ENCODE measurements around the gene MAPKAP1. TPM values are rescaled to one million over a fixed set of nuclear protein-coding genes. Genes with fewer than 3 reads are reported as not detected.
A peak's percentile ranks its signal among the peaks of the same experiment; 100 is the strongest.

Gene MAPKAP1
- total and polyA plus RNA-seq, 2 of the 13 experiments (the other 11 are each of a cell fraction or from before 2014, with no cell fraction given), result 45.0 to 64.3 TPM

- Histone ChIP-seq H3K4me3 (replicated peaks in 1 of 3; ENCODE audit: insufficient read depth in 1 of 3, low read depth in 2 of 3, low read length in 3 of 3) (no peak overlapping the region; a peak in 1 of 6 replicates), H4K20me1 (ENCODE audit: insufficient read depth, low read length) (no peaks in the 10 kb centered on the region), H2AFZ (ENCODE audit: low read length) (no peak overlapping the region), H3K9ac (ENCODE audit: insufficient read depth, low read depth, low read length) (no peak overlapping the region), H3K27me3 (ENCODE audit: control insufficient read depth in 1 of 2, insufficient read depth in 2 of 2, low read length in 2 of 2) (no peaks in the 10 kb centered on the region), H3K4me2 (ENCODE audit: low read depth, low read length) (no peak overlapping the region), H3K79me2 (ENCODE audit: insufficient read depth, low read length) (no peaks in the 10 kb centered on the region), H3K9me3 (ENCODE audit: low read length) (no peaks in the 10 kb centered on the region), H3K27ac (ENCODE audit: extremely low read length, insufficient read depth, low read length) (peak overlapping the region; percentile 13), H3K4me1 (ENCODE audit: insufficient read depth, low read length) (peaks cover 27% of the 10 kb centered on the region), H3K36me3 (replicated peaks in 1 of 2; ENCODE audit: control insufficient read depth in 1 of 2, insufficient read depth in 2 of 2, low read length in 2 of 2) (no peaks in the 10 kb centered on the region)
- in situ Hi-C loops (cut with HindIII; ENCODE audit: extremely low pct_ligation_motif_present, low pct_unique_long_range_greater_than_20kb) (no loop called here), intact Hi-C loops (cut with micrococcal nuclease; ENCODE audit: unreplicated experiment) (loop anchor here (10.0 kb wide), 1 partner anchor 48 kb away; no protein-coding TSS in a partner anchor)
- ChIA-PET POLR2A (no interaction called here), CTCF (ENCODE audit: low intra/inter-chr PET ratio, low total read pairs) (no interaction called here)
- 87% methylated on average over 3 of the region's 3 CpGs for WGBS (ENCODE audit: low lambda C conversion rate)
- no peak for DNase-seq (ENCODE audit: low spot score)
- BruUV-seq (replicated peaks), result no TSS peak
- TF ChIP-seq RBAK (CRISPR knock-in tag; IDR thresholded peaks at IDR 0.05) (no peak), ZBTB25 (CRISPR knock-in tag; IDR thresholded peaks at IDR 0.05) (no peak)
- ATAC-seq, result no peak
- FAIRE-seq, result no peak
Observed at GRCh38 chr9:125532412-125532811, 174.6 kb downstream of the MAPKAP1 start.

- ChIA-PET POLR2A (no interaction called here), CTCF (ENCODE audit: low intra/inter-chr PET ratio, low total read pairs) (no interaction called here)
- Histone ChIP-seq H2AFZ (ENCODE audit: low read length) (no peak overlapping the region), H3K4me3 (replicated peaks in 1 of 3; ENCODE audit: insufficient read depth in 1 of 3, low read depth in 2 of 3, low read length in 3 of 3) (no peak overlapping the region), H3K27ac (ENCODE audit: extremely low read length, insufficient read depth, low read length) (no peak overlapping the region), H3K27me3 (ENCODE audit: control insufficient read depth in 1 of 2, insufficient read depth in 2 of 2, low read length in 2 of 2) (no peaks in the 10 kb centered on the region), H3K4me2 (ENCODE audit: low read depth, low read length) (no peak overlapping the region), H3K36me3 (replicated peaks in 1 of 2; ENCODE audit: control insufficient read depth in 1 of 2, insufficient read depth in 2 of 2, low read length in 2 of 2) (0 out of 5 replicates have a peak, but pooled peaks cover 0 to under 1% of the 10 kb centered on the region in 2 experiments), H3K9ac (ENCODE audit: insufficient read depth, low read depth, low read length) (no peak overlapping the region), H3K4me1 (ENCODE audit: insufficient read depth, low read length) (peaks cover 20% of the 10 kb centered on the region), H3K9me3 (ENCODE audit: low read length) (no peaks in the 10 kb centered on the region), H3K79me2 (ENCODE audit: insufficient read depth, low read length) (no peaks in the 10 kb centered on the region), H4K20me1 (ENCODE audit: insufficient read depth, low read length) (no peaks in the 10 kb centered on the region)
- intact Hi-C loops (cut with micrococcal nuclease; ENCODE audit: unreplicated experiment), result loop anchor here (10.0 kb wide), 1 partner anchor 45 kb away; no protein-coding TSS in a partner anchor
- DNase-seq (ENCODE audit: low spot score) (no peak), ATAC-seq (no peak), FAIRE-seq (no peak)
- in situ Hi-C loops (cut with HindIII; ENCODE audit: extremely low pct_ligation_motif_present, low pct_unique_long_range_greater_than_20kb), result no loop called here
- WGBS (ENCODE audit: low lambda C conversion rate), result 97% methylated on average over 5 of the region's 5 CpGs
- no TSS peak for BruUV-seq (replicated peaks)
- TF ChIP-seq ZNF292 (CRISPR knock-in tag; IDR thresholded peaks at IDR 0.05; ENCODE audit: borderline replicate concordance, low read depth), result no peak
- TF ChIP-seq THAP9 (CRISPR knock-in tag; IDR thresholded peaks at IDR 0.05; ENCODE audit: borderline replicate concordance), result no peak
- TF ChIP-seq TCF12 (IDR thresholded peaks at IDR 0.05), result no peak
- TF ChIP-seq TCF12 (CRISPR knock-in tag; IDR thresholded peaks at IDR 0.05), result no peak
- TF ChIP-seq CREM (IDR thresholded peaks at IDR 0.05), result no peak
- no peak for TF ChIP-seq CREM (CRISPR knock-in tag; IDR thresholded peaks at IDR 0.05)
- TF ChIP-seq AGO1 (IDR thresholded peaks at IDR 0.05; ENCODE audit: low read depth, low read length, poor library complexity, severe bottlenecking), result no peak
- no peak for TF ChIP-seq ZNF430 (CRISPR knock-in tag; IDR thresholded peaks at IDR 0.05)
- TF ChIP-seq ZNF354B (CRISPR knock-in tag; IDR thresholded peaks at IDR 0.05), result no peak
- TF ChIP-seq POLR2A (IDR thresholded peaks at IDR 0.05; ENCODE audit: insufficient read depth in 1 of 2, low read depth in 2 of 2, low read length in 2 of 2), result no peak
Observed at GRCh38 chr9:125529589-125530515, 177.2 kb downstream of the MAPKAP1 start.

All from HepG2 (cell line).